LNCAP (cell line): ENCODE data around the gene ALDOB.

Source experiments
- TF ChIP-seq, protein P1 (sequence below): fragments of 450-650 bp; IDR thresholded peaks from 2 replicates; pipeline ENCODE4 v1.5.1; 2017; ENCODE audit warnings: mild to moderate bottlenecking

The ALDOB gene

DNA sequence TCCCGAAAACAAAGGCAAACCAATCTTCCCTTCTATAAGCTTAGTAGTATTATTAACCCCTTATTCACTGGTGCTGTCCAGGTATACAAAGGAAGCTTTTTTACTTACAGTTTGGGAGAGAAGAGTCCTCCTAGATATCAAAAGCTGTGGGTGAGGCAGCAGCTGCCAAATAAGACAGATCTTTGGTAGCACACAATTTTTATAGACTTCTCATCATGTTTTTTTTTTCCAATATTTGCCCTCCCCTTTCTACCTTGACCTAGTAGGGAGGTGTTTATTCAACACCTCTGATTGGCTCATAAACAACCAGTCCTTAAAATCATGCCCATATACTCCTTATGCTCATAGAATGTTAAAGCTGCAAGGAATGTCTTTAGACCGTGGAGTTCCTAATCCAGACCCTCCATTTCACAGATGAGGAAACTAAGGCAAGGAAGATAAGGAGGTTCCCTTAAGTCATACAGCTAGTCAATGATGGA lies at the start of gene ALDOB:
ALDOB (minus strand) TSS at position 174 of the 479 bp plus-strand sequence. CDS start 4,887 bp downstream, outside the sequence.
- TF ChIP-seq, protein P1, sequence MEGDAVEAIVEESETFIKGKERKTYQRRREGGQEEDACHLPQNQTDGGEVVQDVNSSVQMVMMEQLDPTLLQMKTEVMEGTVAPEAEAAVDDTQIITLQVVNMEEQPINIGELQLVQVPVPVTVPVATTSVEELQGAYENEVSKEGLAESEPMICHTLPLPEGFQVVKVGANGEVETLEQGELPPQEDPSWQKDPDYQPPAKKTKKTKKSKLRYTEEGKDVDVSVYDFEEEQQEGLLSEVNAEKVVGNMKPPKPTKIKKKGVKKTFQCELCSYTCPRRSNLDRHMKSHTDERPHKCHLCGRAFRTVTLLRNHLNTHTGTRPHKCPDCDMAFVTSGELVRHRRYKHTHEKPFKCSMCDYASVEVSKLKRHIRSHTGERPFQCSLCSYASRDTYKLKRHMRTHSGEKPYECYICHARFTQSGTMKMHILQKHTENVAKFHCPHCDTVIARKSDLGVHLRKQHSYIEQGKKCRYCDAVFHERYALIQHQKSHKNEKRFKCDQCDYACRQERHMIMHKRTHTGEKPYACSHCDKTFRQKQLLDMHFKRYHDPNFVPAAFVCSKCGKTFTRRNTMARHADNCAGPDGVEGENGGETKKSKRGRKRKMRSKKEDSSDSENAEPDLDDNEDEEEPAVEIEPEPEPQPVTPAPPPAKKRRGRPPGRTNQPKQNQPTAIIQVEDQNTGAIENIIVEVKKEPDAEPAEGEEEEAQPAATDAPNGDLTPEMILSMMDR: no peak

- TF ChIP-seq, protein P1: no peak
Measured at GRCh38 chr9:101484046-101484445, 48.5 kb upstream of the ALDOB start.

DNA sequence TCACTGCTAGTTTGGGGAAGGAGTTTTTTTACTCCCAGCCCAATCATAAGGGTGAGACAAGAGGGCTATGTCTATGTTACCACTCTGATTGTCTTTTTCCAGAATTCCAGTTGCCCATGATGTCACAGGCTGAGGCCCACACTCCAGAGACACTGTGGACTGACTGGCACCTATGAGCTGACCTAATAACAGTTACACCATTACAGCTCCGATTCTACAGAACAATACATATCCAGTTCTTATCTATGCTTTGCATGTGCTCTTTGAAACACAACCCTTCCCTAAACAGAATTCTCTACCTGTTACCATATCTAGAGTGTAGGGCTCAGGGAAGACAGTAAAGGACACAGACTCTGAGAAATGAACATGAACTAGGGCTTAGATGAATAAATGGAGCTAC lies 45.7 kb upstream of the ALDOB start:
- TF ChIP-seq, protein P1: no peak

- TF ChIP-seq, protein P1: no peak
Measured at GRCh38 chr9:101480386-101480785, 44.8 kb upstream of the ALDOB start.

GRCh38 chr9:101479338-101480030 lies 43.9 kb upstream of the ALDOB start:
- TF ChIP-seq, protein P1: no peak

DNA sequence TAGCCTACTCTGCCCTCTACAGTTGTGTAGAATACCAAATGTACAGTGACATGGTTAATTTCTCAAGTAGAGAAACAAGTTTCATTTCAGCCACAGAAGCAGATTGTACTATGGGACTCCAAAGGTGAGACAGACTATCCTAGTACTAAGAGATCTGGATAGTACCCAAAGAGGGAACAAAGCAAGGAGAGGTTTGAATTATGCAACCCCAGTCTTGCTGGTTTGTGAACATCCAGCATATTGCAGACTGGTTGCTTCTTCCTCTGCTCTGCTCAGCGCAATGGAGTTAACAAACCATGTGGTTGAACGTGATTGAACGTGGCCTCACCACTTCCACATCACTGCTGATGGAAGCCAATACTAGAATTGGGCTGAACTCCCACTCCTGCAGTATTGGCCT lies 43.3 kb upstream of the ALDOB start:
- TF ChIP-seq, protein P1: no peak

- TF ChIP-seq, protein P1: no peak
Measured at GRCh38 chr9:101478444-101478843, 42.9 kb upstream of the ALDOB start.
